Measurements from ENCODE around the gene COX6B2.

DNA sequence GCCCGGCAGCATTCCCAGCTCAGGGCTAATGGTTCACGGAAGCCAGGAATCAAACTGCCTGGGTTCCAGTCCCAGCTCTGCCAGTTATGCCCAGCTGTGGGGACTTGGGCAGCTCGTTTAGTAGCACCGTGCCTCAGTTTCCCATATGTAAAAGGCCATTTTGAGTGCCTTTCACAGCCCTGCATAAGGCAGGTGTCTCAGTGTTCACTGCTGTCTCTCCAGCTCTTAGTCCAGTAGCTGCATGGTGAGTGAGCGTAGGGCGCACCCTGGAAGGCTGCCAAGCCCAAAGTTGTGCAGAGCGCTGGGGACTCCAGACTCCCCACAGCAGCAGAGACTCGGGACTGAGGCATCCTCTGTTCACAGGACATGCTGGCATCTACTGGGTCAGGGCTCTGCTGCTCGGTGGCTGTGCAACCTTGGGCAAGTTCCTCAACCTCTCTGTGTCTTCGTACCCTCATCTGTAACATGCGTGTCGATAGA, 36.7 kb upstream of the COX6B2 start:
- TF ChIP-seq ZNF8 (CRISPR knock-in tag; IDR thresholded peaks at IDR 0.05) (no peak), TOX (CRISPR knock-in tag; IDR thresholded peaks at IDR 0.05; ENCODE audit: borderline replicate concordance) (no peak), TCF4 (CRISPR knock-in tag; IDR thresholded peaks at IDR 0.05; ENCODE audit: borderline replicate concordance) (no peak), ZNF565 (CRISPR knock-in tag; conservative IDR thresholded peaks at IDR 0.05; ENCODE audit: low read depth) (no peak), RARB (CRISPR knock-in tag; IDR thresholded peaks at IDR 0.05) (no peak), PPARA (CRISPR knock-in tag; IDR thresholded peaks at IDR 0.05; ENCODE audit: borderline replicate concordance) (no peak), ZC3H10 (CRISPR knock-in tag; IDR thresholded peaks at IDR 0.05) (no peak), ARNTL (CRISPR knock-in tag; IDR thresholded peaks at IDR 0.05; ENCODE audit: borderline replicate concordance, low read depth) (no peak), ESRRG (CRISPR knock-in tag; IDR thresholded peaks at IDR 0.05) (no peak)
- TF ChIP-seq, protein P1, sequence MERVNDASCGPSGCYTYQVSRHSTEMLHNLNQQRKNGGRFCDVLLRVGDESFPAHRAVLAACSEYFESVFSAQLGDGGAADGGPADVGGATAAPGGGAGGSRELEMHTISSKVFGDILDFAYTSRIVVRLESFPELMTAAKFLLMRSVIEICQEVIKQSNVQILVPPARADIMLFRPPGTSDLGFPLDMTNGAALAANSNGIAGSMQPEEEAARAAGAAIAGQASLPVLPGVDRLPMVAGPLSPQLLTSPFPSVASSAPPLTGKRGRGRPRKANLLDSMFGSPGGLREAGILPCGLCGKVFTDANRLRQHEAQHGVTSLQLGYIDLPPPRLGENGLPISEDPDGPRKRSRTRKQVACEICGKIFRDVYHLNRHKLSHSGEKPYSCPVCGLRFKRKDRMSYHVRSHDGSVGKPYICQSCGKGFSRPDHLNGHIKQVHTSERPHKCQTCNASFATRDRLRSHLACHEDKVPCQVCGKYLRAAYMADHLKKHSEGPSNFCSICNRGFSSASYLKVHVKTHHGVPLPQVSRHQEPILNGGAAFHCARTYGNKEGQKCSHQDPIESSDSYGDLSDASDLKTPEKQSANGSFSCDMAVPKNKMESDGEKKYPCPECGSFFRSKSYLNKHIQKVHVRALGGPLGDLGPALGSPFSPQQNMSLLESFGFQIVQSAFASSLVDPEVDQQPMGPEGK (CRISPR knock-in tag; IDR thresholded peaks at IDR 0.05; ENCODE audit: borderline replicate concordance): no peak
- TF ChIP-seq, protein P2, sequence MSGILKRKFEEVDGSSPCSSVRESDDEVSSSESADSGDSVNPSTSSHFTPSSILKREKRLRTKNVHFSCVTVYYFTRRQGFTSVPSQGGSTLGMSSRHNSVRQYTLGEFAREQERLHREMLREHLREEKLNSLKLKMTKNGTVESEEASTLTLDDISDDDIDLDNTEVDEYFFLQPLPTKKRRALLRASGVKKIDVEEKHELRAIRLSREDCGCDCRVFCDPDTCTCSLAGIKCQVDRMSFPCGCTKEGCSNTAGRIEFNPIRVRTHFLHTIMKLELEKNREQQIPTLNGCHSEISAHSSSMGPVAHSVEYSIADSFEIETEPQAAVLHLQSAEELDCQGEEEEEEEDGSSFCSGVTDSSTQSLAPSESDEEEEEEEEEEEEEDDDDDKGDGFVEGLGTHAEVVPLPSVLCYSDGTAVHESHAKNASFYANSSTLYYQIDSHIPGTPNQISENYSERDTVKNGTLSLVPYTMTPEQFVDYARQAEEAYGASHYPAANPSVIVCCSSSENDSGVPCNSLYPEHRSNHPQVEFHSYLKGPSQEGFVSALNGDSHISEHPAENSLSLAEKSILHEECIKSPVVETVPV (CRISPR knock-in tag; IDR thresholded peaks at IDR 0.05): no peak
- TF ChIP-seq, protein P3, sequence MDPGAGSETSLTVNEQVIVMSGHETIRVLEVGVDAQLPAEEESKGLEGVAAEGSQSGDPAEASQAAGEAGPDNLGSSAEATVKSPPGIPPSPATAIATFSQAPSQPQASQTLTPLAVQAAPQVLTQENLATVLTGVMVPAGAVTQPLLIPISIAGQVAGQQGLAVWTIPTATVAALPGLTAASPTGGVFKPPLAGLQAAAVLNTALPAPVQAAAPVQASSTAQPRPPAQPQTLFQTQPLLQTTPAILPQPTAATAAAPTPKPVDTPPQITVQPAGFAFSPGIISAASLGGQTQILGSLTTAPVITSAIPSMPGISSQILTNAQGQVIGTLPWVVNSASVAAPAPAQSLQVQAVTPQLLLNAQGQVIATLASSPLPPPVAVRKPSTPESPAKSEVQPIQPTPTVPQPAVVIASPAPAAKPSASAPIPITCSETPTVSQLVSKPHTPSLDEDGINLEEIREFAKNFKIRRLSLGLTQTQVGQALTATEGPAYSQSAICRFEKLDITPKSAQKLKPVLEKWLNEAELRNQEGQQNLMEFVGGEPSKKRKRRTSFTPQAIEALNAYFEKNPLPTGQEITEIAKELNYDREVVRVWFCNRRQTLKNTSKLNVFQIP (CRISPR knock-in tag; IDR thresholded peaks at IDR 0.05; ENCODE audit: borderline replicate concordance, low read depth): no peak

Data from SK-N-SH treated with all-trans-retinoic acid at 6 μM for 48 hours (cell line).